ENCODE results near the gene NYAP2. TPM values are rescaled to one million over a fixed set of nuclear protein-coding genes. Genes with fewer than 3 reads are reported as not detected.

NYAP2 gene
- total RNA-seq, 1 experiment from 2014 or later: not detected

DNA sequence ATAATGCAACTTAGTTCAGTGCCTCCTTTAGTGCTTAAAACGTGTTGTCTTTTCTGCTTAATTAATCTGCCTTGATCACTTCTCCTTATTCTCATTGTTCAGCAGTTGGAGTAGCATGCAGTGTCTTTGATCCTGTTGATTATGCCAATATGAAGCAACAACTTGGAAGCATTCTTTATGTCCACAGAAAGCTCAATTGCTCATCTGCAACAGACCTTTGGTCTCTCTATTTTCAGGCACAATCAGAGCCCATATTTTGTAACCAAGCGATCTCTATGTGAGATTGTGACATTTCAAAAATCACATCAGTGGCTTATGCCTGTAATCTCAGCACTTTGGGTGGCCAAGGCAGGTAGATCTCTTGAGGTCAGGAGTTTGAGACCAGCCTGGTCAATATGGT lies 217.3 kb downstream of the NYAP2 start:
- no peak for DNase-seq (ENCODE audit: low read depth)

DNA sequence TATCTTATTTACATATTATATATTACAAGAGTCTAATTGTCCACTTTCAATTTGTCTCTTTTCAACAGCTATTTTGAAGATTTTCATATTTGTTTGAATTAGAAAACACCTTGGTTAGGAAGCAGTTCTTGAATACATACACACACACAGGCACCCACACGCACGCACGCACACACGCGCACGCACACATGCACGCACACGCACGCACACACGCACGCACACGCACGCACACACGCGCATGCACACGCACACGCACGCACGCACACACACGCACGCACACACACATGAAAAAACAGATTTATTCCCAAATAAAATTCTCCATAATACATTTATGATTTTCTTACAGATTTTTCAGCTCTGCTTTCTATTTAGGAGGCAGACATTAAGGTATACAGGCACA lies 220.7 kb downstream of the NYAP2 start:
- DNase-seq (ENCODE audit: low read depth): no peak

DNA sequence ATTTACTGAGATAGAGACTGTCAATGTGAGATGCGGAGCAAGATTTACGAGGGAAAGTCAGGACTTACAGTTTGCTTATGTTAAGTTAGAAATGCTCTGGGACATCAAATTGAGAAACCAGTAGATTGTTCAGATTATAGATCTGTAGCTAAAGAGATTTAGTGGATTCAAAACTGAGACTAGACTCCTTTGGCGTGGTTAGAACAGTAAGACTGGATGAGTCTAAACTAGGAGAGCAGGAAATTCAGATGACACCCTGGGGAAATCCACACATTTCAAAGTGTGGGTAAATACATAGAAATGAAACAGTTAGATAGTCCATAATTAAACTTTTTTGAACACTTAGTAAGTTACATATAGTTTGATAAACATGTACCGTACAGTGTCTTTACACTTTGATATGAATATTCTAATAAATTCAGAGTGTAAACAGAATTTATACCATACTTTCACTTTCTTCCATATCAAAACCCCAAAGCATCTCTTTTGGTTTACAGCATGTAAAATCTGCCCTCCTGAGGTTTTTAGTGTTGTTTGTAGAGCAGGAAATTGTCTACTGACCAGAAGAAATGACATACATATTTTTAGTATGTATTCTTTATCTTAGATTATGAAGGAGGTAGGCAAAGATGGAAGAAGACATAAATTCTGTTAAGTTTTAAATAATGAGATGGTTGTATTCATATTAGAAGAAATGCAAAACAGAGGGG lies 231.5 kb downstream of the NYAP2 start:
- DNase-seq (ENCODE audit: low read depth): no peak

DNA sequence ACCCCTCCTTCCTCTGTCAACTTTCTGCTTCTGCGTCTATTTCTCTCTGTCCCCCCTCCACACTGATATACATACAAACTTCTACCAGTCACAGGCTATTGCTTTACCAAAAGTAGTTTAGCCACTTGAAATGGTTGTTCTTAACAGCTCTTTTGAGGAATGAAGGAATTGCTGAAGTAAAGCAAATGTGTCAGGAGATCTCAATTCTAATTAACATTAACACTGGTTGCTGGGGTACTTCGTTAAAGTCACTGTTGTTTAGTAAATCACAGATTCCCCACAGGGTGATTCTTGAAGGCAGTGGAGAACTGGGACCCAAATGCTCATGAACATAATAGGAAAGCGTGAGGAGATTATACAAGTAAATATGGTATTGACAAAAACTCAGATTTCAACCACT lies 232.8 kb downstream of the NYAP2 start:
- DNase-seq (ENCODE audit: low read depth): no peak

DNA sequence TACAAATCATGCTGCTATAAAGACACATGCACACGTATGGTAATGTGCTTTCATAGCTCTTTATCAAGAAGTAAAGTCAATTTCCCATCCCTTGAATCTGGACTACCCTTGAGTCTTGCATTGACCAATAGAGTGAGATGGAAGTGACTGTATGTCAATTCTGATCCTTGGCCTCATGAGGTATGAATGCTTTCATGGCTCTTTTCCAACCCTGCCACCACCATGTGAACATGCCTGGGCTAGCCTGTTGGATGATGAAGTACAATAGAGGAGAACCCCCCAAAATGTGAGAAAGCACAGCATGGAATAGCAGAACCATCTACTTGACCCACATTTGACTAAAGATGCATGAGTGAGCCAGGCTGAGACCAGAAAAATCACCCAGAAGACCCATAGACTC lies 237.0 kb downstream of the NYAP2 start:
- DNase-seq (ENCODE audit: low read depth): no peak

DNA sequence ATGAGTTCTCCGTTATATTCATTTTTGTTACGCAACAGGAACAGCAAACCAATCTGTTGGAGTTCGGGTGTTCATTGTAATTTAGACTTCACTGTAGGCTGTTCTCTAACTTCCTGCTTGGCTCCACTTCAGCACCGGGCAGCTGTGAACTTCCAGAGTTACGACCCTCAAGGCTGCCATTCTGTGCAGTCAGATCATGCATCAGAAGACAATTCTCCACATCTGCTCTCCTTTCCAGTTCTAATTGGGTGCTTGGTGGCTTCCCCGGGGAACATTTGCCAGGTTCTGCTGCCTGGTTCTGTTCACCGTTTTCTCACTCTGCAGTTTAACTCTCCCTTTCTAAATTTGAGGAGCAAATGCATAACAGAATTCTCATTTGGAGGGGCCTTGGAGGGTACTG lies 237.7 kb downstream of the NYAP2 start:
- DNase-seq (ENCODE audit: low read depth): peak; percentile 20

DNA sequence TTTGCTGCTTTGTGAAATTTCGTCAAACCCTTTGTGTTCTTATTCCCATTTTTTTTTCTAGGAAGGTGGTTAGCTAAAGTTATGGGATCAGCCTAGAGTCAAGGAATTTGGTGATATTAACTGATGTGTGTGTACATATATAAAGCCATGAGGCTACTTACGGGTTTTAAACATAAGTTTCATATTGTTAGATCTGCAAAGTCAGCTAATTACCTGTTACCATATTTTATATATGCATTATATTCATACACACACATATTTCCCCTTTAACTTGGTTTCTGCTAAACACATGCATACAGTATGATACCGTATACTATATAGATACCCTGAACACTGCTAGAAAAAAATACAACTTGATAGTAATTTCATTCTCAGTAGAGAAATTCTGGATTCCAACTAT lies 241.0 kb downstream of the NYAP2 start:
- no peak for DNase-seq (ENCODE audit: low read depth)

DNA sequence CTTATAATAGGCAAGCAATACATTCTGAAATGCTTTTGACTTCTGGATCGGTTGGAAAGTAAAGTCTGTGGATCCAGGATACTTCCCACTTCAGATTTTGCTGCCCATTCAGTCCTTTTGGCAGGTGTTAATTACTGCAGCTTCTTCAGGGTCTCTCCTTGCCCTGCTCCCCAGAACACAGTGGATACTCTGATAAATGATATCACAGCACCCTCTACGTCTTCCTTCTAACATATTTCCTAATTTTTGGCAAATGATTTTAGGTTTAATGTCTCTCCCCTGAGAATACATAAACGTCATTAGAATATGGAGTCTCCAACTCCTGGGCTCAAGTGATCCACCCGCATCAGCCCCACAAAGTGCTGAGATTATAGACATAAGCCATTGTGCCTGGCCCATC lies 249.8 kb downstream of the NYAP2 start:
- DNase-seq (ENCODE audit: low read depth): no peak

DNA sequence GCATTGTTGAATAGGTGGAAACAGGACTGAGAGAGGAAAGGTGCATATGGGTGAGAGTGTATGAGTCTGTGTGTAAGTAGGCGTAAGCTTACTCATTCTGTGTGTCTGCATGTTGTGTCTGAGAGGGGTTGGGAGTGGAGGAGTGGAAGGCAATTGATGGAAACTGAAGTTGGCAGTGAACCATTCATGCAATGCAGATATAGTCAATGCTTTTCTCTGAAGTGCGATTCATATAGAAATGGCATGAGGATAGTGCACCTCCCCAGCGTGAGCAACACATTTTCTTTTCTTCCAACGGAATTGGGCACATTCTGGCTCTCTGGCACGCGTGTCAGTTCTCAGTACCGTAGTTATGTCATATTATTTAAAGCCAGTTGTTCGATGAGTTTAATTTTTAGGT lies 250.5 kb downstream of the NYAP2 start:
- DNase-seq (ENCODE audit: low read depth): no peak

DNA sequence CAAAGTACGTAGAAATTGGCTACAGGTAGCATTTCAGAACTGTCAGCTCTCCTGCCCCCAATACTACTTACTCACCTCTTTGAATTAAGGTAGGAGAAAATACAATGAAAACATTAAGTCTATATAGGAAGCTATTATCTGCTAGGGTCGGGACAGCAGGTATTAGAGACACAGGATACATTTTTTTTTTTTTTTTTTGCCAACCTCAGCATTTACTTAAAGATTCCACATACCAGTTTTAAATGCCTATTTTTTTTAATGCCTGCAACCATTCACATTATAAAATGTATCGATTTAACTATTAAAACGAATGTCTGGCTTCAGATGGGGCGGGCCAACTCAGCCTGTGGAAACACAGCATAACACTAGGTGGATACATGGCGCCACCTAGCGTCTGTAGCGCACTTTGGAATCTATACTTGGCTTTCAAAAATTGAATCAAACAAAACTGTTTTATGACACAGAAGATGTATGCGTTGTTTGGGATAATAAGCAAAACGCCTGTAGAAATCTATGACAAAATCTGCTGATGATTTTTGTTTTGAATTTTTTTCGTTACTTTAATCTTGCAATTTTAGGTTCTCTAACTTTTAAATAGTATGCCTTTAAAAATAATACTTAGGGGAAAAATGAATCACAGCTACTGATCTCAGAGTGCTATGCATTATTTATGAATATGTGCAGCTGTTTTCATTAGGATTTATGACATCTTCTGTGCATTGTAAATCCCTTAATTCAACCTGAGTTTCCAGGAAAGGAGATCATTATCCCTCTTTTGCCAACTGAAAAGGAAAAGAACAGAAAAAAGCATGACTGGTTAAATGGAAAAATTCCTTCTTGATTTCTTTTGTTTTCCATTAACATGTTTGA lies 261.0 kb downstream of the NYAP2 start:
- DNase-seq (ENCODE audit: low read depth): peak; percentile 59

DNA sequence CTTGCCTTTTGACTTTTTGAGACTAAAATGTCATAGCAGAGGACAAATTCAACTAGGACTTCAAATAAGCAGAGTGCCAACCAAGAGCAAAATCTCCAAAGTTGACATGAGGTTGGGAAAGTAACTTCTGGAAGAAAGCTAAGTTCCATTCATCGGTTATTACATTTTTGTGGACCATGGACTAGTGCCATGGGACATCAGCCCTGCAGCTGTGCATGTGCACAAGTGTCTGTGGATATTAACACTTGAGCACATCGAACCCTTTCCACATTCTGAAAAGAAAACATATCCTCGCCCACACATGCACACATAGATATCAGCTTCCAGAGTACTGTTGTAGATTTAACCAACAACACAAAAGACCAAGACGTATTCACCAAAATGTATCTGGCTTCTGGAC lies 262.6 kb downstream of the NYAP2 start:
- no peak for DNase-seq (ENCODE audit: low read depth)

DNA sequence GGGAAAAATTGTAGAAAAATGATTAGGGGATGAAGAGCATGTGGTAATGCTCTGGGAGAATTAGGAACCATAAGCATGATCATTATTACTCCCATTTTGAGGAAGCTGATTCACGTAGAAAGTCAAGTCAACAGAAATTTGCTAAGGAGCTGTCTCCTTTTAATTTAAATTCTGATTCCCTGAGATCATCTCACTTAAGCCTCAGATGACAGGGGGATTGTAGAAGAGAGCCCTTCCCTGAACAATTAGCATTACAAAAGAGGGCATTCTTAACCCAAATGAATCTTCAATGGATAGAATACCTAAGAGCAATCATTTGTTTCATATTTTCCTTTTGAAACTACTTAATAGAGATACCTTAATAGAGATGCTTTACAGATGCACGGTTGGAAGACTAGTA lies 267.9 kb downstream of the NYAP2 start:
- no peak for DNase-seq (ENCODE audit: low read depth)

DNA sequence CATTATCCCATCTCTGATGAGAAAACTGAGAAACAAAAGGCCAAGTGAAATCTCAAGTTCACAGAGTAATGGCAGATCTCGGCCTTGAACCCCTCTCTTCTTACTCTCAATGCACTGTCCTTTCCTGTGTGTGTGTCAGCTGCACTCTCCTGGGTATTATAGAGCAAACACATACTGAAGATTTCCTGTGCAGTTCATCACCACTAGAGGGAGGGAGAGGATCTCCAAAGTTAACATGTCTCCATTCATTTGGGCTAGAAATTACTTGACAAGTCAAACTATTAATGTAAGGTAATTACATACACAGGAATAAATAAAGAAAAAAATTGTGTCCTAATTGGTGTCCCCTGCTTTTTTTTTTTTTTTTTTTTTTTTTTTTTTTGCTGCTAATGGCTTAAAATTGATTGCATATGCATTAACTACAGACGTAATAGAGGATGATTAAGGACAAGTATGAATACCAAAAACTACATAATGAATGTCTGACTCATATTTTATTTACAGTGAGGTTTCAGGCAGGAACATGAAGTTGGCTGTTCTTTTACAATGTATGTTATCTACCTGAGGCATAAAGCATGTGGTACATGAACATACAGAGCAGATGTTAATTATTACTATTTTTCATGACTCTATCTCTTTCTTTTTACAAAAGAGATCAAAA lies 269.2 kb downstream of the NYAP2 start:
- peak; percentile 67 for DNase-seq (ENCODE audit: low read depth)

DNA sequence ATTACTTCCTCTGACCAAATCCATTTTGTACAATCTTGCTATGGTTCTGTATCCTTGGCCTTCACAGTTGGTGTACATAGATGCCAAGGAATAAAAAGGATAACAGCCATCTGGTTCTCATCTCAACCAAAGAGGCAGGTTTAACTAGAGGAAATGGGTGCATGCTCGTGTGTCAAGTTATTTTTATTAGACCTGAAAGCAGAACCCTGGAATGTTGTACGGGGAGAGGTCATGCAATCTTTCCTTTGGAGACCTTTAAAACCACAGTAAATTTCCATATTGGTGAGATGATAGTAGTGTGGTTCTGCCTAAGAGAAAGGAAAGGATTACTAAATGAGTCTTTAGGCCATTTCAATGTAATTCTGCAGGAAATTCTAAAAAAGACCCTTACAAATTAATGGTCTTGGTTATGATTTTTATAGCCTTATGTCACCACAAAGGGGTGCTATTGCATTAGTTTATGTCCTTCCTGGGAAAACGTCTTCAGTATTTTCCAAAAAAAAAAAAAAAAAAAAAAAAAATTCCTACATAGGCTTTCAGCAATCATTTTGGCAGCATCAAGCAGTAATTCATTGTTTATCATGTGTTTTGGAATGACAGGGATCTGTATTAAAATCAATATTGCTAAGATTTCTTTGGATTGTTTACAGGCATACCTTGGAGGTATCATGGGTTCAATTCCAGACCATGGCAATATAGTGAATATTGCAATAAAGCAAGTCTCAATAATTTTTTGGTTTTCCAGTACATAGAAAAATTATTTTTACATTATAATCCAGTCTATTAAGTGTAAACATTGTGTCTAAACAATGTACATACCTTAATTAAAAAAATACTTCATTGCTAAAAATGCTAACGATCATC lies 270.8 kb downstream of the NYAP2 start:
- DNase-seq (ENCODE audit: low read depth): peak; percentile 51

DNA sequence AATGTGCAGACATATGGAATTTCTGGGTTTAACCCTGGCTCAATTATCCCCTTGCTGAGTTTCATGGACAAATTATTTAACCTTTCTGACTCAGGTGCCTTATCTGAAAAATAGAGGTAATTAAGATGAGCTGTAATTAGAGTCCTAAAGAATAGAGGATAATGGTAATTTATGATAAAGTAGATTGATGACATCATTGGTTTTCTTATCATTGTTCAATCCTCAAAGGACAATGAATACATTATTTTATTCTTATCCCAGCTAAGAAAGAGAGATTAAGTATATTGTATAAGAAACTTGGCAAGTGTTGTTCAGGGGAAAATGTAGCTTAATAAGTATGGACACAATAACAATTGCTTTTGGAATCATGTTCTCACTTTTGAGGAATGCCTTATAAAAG lies 279.3 kb downstream of the NYAP2 start:
- no peak for DNase-seq (ENCODE audit: low read depth)

DNA sequence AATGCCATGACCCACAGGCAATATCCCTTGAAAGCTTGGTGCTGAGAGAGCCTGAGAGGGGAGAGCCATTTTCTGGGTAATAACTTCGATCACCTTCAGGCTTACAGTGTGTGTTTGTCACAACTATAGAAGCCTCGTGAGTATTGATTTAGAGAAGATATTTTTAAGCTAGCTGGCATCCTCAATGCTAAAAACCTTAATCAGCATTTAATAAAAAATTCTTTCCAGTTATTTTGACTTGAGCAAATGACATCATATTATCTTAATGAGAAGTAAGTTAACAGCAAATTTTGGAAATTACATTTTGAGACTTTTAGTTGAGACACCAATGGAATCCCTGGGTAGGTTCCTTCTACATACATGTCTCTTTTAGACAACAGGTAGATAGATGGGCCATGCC lies 283.7 kb downstream of the NYAP2 start:
- DNase-seq (ENCODE audit: low read depth): no peak

DNA sequence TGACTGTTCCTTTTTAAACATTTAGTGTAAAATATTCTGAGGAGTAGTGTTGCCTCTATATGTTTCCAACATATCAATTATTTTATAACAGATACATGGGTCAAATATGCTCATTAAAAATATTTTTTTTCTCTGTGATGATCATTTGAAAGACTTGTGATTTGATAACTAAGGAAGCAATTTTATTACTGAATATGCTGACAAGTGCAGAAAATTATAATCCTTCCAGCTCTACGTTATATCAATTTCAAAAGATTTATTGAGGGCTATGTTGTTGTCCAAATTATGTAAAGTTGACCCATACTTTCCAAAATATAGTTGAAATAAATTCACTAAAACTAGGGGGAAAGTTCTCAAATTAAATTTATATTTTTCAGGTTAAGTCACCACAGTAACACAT lies 290.6 kb downstream of the NYAP2 start:
- no peak for DNase-seq (ENCODE audit: low read depth)

DNA sequence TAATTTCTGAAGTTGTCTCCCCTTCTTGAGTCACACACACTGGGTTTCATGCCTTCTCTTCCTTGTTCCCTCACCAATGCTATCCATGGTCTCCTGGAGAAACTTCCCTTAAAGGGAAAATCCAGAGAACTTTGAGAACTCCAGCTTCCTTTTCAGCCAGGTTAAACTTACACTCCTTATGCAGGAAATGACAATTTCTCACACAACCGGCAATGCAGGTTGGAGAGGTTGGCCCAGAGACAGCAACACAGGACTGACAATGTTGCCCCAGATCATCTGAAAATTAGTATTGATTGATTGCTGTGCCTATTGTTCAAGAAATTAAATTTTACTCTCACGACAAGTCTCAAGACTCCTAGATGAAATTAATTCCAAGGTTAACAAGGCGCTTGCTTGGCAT lies 292.2 kb downstream of the NYAP2 start:
- DNase-seq (ENCODE audit: low read depth): no peak

DNA sequence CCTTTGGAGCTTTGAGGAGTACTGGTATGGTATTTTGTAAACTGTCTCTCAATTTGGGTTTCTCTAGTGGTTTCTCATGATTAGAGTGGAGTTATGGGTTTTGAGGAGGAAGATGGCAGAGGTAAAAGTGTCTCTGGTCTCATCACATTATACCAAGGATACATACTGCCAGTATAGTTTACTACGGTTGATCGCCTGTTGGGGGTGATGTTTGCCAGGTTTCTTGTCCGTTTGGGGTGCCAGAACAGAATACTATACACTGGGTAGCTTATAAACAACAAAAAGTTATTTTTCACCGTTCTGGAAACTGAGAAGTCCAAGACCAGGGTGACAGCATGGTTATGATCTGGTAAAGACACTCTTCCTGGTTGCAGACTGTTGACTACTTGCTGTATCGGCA lies 293.7 kb downstream of the NYAP2 start:
- DNase-seq (ENCODE audit: low read depth): peak; percentile 7

DNA sequence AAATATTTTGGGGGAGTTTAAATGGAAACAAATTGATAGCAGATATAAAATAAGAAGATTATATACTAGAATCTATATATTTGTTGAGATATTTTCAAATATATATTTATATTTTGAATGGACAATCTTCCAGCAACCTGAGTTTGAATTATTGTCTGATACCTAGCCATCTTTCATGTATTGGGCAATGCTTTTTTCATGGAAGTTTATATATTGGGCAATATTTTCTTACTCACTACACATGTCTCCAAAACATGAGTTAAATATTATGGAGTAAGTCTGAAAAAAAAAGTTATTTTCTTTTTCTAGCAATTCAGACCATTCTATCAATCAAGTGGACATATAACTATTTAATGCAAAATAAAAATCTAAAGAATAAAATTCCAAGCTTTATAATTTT lies 295.2 kb downstream of the NYAP2 start:
- DNase-seq (ENCODE audit: low read depth): no peak

DNA sequence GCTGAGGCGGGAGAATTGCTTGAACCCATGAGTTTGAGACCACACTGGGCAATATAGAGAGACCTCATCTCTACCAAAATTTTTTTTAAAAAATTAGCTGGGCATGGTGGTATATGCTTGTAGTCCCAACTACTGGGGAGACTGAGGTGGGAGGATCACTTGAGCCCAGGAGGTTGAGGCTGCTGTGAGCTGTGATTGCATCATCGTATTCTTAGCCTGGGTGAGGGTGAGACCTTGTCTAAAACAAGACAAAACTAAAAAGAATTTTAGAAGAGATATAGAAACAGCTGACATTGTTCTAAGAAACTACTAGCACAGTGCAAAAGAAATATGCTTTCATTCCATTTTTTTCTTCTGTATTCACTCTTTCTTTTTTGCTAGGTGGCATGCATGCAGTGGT lies 298.4 kb downstream of the NYAP2 start:
- DNase-seq (ENCODE audit: low read depth): no peak

Data from RPMI7951 (cell line).